D341Med (cell line): ENCODE measurements around the gene HS6ST1.

Source experiments
- DNase-seq: peaks from one replicate; pipeline ENCODE4 v3.0.0; 2012; ENCODE audit warnings: low spot score

The HS6ST1 gene

DNA sequence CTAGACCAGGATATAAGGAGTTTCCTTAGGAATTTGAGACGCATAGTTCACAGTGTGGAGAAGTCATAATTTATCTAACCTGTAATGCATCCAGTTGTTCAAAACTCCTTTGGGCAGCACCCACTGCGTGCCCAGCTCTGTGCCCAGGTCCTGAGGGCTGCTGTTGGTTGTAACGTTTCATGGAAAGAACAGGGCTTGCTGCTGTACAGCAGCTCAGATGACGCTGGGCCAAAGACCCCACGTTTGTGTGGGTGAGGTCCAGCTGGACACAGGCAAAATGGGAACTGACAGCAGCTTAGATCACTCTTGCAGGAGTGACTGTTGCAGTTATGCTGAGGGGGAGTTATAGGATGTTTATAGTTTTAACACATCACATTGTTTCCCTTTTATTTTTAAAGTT lies 30.0 kb upstream of the HS6ST1 start:
- DNase-seq: no peak

DNA sequence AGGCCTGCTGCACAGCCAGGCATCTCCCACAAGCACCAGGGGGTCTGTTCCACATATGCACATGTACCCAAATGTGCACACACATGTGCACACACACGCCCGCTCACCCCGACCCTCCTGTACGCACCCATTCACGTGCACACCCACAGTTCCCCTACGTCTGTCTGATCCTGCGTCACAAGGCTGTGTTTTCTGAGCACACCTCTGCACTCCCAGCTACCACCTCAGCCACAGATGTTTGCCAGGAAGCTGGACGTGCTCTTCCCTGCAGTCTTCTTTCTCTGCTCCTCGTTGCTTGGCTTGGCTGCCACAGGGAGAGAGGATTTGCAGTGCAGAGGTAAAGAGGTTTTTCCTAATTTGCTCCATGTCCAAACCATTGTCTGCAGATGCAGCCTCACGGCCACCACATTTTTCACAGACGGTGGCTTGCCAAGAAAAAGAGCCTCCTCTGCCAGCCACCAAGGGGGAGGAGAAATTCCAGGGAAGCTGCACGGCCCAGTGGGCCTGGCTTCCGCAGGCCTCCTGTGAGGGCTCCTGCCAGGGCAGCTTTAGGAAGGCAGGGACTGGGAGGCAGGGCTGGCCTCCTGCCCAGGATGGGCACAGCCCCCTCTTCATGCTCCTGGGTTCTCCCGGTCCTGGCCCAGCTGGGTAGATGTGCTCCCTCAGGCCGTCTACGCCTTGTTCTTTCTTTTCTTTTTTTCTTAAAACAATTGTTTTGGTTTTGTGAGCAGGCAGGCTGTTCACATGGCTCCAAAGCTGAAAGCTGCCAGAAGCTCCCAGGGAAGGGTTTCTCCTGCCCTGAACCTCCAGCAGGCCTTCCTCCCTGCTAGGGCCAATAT lies 29.3 kb upstream of the HS6ST1 start:
- no peak for DNase-seq

GRCh38 chr2:128347171-128347558 lies 28.5 kb upstream of the HS6ST1 start:
- DNase-seq: no peak

- no peak for DNase-seq
Measured at GRCh38 chr2:128346291-128347170, 27.9 kb upstream of the HS6ST1 start.

DNA sequence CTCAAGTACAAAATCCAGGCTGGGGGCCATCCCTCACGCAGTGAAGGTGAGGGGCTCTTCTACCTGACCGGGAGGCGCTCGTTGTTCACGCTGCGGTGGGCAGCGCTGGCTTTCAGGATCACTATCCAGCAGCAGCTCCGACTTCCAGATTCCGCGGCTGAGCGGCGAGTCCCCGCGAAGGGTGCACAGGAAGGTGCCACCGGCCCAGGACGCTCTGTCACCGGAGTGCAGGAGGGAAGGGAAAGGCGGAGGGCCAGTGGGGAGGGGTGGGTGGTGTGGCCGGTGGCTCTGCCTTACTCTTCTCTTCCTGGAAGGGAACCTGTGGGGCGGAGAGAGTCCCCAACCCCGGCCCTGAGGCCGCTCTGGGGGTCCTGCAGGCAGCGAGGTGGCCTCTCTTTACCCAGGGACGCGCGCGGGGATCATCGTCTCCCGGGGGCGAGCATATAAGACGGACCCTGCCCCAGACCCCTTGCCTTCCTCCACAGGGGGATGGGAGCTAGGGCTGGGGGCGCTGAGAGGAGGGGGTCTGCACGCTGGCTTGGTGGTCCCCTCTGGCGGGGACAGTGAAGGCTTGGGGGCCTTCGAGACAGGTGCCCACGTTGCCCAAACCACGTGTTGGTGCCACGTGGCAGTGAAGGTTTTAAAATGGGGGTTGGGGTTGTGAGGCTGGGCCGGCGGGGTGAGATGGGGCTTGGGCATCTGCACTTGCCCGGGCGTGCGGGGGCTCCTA lies 26.9 kb upstream of the HS6ST1 start:
- DNase-seq: no peak

DNA sequence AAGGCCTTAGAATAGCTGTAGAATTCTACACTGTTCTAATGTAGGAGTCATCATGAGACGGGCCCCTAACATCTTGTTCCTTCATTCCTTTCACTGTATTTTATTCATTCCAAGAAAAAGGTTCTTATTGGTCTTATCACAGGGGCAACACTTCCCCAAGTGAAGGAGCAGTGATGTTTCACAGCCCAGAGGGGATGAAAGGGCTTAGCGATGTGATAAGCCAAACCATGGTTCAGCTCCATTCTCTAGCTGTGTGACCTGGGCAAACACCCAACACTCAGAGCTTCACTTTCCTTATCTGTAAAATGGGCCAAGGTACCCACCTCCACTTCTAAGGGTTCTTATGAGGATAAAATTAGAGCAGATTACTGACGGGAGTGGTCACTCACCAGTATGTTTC lies 25.4 kb upstream of the HS6ST1 start:
- no peak for DNase-seq

DNA sequence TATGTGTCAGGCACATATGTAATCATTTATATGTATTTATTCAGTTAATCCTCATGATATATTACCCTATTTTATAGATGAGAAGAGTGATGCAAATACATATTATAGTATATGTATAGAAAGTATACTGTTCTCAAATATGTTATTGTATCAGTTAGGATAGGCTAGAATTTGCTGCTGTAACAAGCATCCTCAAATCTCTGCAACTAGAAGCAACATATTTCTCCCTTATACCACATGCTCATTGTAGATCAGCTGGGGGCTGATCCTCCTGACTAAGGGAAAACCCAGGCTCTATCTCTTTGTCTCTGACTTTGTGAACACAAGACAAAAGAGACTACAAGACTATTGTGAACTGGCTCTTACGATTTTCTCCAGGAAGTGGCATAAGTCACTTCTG lies 24.8 kb upstream of the HS6ST1 start:
- DNase-seq: no peak

DNA sequence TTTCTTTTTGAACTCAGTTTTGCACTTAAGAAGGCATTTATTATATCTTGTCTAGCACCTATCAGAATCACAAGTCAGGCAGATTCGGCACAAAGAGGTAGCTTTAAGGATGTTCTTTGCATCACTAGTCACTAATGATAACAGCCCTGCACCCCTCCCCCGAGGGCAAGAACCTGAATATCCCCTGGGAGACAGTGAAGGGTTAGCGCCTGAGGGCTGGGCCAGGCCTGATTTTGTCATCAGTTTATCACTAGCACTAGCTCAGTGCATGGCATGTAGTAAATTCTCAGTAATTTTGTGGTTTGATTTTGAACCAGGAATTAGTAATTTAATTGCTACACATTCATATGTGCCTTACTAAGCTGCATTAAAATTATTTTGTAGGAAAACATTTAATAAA lies 23.9 kb upstream of the HS6ST1 start:
- no peak for DNase-seq

DNA sequence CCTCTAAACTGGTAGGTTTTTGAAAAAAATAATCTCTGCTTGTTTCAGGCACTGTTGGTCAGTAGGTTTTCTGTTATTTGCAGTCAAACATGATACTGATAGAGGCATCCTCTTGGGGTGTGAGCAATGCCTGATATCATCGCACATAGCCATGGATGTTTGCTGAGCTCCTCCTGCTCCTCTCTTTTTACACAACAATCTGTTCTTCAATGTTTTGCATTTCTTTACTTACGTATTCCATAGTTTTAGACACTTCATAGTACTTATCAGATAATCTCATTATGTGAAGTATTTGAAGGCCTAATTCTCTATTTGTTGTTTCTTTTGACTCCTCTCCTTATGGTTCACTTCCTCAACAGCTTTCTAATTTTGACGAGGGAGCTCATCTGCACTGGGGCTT lies 23.0 kb upstream of the HS6ST1 start:
- DNase-seq: no peak

- DNase-seq: no peak
Measured at GRCh38 chr2:128332091-128332634, 13.5 kb upstream of the HS6ST1 start.

DNA sequence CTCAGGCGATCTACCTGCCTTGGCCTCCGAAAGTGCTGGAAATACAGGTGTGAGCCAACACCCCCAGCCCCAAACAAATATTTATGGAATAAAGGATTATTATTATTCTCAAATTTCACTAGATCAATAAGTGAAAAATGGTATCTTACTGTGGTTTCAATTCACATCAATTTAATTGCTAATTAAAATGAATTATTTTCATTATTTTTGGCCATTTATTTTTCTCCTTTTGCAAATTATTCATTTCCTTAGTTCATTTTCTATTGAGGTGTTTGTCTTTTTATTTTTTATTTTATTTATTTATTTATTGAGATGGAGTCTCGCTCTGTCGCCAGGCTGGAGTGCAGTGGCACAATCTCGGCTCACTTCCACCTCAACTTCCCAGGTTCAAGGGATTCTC lies 11.9 kb upstream of the HS6ST1 start:
- DNase-seq: no peak

GRCh38 chr2:128329607-128330006 lies 10.9 kb upstream of the HS6ST1 start:
- DNase-seq: no peak

DNA sequence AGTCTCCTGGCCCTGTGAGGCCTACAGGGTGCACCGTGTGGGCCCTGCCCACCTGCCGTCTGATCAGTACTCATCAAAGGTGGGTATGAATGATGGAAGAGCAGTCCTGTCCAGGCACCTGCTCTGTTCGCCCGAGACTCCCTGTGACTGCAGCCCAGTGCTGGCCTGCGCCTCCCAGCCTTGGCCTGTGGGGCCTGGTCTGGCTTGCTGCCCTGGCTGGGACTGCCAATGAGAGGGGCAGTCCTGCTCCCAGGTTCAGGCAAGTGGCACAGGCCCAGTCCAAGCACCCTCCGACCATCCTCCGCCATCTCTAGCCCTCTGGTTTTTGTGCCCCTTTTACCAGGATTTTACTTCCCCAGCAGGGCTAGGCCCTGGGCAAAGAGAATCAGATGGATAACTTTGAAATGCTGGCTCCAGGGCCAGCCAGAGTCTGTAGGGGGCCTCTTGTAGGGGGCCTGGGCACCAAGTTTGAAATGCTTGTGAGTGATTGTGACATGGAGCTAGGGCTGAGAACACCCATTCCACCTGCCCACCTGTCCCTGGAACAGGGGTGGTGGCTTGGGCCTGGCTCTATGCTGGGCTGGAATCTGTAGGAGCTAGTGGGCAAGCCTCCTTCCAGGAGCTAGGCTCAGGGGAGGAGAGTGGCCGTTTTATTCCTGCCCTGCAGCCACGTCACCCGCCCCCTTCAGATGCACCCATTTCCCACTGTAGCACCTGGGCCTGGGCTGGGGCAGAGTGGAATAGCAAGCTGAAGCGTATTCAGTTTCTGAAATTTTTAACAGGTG lies 8.7 kb upstream of the HS6ST1 start:
- no peak for DNase-seq

GRCh38 chr2:128326346-128326745 lies 7.7 kb upstream of the HS6ST1 start:
- DNase-seq: no peak

- DNase-seq: peak; percentile 6
Measured at GRCh38 chr2:128325611-128326181, 7.0 kb upstream of the HS6ST1 start.

DNA sequence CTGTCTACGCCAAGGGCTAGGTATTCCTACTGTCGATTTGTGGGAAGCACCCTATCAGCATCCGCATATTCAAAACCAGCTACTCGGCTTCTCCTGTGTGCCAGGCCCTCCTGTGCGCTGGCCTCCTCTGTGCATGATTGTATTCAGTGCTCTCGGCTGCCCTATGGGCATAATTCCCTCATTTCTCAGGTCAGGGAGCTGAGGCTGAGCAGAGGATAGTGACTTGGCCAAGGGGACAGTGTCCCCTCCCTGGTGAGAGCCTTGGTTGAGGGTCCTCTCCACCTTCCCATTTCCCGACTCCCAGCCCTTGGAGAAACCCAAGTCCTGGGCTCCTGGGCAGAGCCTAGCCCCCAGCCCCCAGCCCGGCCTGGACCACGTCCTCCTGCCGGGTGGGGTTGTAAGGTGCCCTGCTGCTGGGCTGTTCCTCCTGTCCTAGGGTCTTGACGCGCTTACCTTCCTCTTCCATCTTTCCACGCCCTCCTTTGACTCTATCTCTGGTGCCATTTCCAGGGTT lies 6.3 kb upstream of the HS6ST1 start:
- no peak for DNase-seq

- peak; percentile 11 for DNase-seq
Measured at GRCh38 chr2:128324008-128324896, 5.6 kb upstream of the HS6ST1 start.

GRCh38 chr2:128323555-128323931 lies 4.9 kb upstream of the HS6ST1 start:
- peak; percentile 15 for DNase-seq

DNA sequence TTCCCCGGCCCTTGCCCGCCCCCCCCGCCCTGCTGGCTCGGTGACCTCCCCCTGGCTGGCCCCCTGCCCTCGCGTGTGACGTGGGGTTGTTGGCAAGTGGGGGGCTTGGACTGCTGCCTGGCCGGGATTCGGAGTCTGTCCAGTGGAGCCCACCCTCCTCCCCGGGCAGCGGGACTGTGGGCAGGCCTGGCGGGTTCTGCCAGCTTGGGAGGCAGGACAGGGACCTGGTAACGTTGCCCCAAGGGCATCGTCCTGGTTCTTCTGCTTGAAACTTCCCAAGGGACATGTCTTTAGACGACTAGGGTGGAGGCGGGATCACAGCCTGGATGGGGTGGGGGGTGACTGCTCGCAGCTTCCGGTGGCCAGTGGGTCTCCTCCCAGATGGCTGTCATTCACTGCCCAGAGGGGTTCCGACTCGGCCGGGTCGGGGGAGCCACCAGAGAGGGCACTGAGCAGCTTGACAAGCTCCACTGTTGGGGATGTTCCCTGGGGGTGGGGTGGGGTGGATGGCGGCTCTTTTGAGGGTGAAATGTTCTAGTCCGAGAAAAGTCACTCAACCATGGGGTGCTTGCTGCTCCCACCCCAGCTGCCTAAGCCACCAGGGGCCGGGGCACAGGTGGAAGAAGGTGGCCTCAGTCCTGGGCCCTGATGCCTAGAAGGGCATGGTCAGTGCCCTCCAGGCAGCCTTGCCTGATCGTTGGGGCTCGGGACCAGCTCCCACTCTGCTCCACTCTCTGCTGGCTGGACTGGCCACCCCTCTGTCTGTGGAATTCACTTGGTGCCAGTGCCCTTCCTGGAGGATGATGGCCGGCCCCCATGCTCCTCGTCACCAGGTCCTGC lies 4.3 kb upstream of the HS6ST1 start:
- DNase-seq: peak; percentile 26
